Neural cell (in vitro differentiated cells): Measurements from ENCODE around the gene DDOST.

Source experiments
- EP300 ChIP-seq: fragments of 450-650 bp; conservative IDR thresholded peaks from 2 replicates; pipeline ENCODE4 v1.6.1; 2014; ENCODE audit warnings: antibody characterized with exemption, mild to moderate bottlenecking, moderate library complexity; ENCODE audit not compliant: poor library complexity, severe bottlenecking
- EZH2 ChIP-seq: fragments of 200-600, 300-800 bp; shearing (Covaris generic), sonication (generic); IDR thresholded peaks from 2 replicates; pipeline ENCODE4 v1.6.1; 2014; ENCODE audit warnings: antibody characterized with exemption, low read length, borderline replicate concordance, mild to moderate bottlenecking; ENCODE audit not compliant: insufficient read depth, poor library complexity, severe bottlenecking
- MXI1 ChIP-seq: fragments of 450-650 bp; conservative IDR thresholded peaks from 2 replicates; pipeline ENCODE4 v1.6.1; 2014; ENCODE audit warnings: antibody characterized with exemption, mild to moderate bottlenecking; ENCODE audit not compliant: poor library complexity, severe bottlenecking
- POLR2AphosphoS5 ChIP-seq: IDR thresholded peaks from 2 replicates; pipeline ENCODE4 v1.6.1; 2012
- RAD21 ChIP-seq: fragments of 450-650 bp; conservative IDR thresholded peaks from 2 replicates; pipeline ENCODE4 v1.6.1; 2014; ENCODE audit warnings: antibody characterized with exemption, mild to moderate bottlenecking, moderate library complexity
- SMC3 ChIP-seq: fragments of 450-650 bp; conservative IDR thresholded peaks from 2 replicates; pipeline ENCODE4 v1.6.1; 2014; ENCODE audit warnings: antibody characterized with exemption, mild to moderate bottlenecking, moderate library complexity; ENCODE audit not compliant: poor library complexity
- TAF1 ChIP-seq: IDR thresholded peaks from 2 replicates; pipeline ENCODE4 v1.6.1; 2012; ENCODE audit warnings: low read depth
- TF ChIP-seq, protein P1 (sequence below): fragments of 450-650 bp; IDR thresholded peaks from 2 replicates; pipeline ENCODE4 v1.5.1; 2014; ENCODE audit warnings: antibody characterized with exemption, mild to moderate bottlenecking, moderate library complexity; ENCODE audit not compliant: poor library complexity, severe bottlenecking
- TF ChIP-seq, protein P2 (sequence below): IDR thresholded peaks from 2 replicates; pipeline ENCODE4 v1.6.1; 2012; ENCODE audit warnings: borderline replicate concordance

DNA sequence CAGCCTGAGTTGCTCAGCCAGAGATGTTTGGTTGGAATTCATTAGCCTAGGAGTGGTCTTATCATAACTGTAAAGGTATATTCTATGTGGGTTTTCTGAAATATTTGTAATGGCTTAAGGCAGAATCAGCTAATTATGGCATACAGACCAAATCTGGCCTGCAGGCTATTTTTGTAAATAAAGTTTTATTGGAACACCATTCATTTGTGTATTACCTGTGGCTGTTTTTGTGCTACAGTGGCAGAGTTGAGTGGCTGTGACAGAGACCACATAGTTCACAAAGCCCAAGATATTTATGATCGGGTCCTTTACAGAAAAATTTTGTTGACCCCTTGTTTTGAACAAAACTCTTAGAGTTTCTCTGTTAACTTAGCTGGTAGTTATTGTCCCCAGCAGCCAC, 7.4 kb upstream of the DDOST start:
- TF ChIP-seq, protein P1, sequence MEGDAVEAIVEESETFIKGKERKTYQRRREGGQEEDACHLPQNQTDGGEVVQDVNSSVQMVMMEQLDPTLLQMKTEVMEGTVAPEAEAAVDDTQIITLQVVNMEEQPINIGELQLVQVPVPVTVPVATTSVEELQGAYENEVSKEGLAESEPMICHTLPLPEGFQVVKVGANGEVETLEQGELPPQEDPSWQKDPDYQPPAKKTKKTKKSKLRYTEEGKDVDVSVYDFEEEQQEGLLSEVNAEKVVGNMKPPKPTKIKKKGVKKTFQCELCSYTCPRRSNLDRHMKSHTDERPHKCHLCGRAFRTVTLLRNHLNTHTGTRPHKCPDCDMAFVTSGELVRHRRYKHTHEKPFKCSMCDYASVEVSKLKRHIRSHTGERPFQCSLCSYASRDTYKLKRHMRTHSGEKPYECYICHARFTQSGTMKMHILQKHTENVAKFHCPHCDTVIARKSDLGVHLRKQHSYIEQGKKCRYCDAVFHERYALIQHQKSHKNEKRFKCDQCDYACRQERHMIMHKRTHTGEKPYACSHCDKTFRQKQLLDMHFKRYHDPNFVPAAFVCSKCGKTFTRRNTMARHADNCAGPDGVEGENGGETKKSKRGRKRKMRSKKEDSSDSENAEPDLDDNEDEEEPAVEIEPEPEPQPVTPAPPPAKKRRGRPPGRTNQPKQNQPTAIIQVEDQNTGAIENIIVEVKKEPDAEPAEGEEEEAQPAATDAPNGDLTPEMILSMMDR, result no peak
- TF ChIP-seq, protein P2, sequence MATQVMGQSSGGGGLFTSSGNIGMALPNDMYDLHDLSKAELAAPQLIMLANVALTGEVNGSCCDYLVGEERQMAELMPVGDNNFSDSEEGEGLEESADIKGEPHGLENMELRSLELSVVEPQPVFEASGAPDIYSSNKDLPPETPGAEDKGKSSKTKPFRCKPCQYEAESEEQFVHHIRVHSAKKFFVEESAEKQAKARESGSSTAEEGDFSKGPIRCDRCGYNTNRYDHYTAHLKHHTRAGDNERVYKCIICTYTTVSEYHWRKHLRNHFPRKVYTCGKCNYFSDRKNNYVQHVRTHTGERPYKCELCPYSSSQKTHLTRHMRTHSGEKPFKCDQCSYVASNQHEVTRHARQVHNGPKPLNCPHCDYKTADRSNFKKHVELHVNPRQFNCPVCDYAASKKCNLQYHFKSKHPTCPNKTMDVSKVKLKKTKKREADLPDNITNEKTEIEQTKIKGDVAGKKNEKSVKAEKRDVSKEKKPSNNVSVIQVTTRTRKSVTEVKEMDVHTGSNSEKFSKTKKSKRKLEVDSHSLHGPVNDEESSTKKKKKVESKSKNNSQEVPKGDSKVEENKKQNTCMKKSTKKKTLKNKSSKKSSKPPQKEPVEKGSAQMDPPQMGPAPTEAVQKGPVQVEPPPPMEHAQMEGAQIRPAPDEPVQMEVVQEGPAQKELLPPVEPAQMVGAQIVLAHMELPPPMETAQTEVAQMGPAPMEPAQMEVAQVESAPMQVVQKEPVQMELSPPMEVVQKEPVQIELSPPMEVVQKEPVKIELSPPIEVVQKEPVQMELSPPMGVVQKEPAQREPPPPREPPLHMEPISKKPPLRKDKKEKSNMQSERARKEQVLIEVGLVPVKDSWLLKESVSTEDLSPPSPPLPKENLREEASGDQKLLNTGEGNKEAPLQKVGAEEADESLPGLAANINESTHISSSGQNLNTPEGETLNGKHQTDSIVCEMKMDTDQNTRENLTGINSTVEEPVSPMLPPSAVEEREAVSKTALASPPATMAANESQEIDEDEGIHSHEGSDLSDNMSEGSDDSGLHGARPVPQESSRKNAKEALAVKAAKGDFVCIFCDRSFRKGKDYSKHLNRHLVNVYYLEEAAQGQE, result no peak
- TF ChIP-seq TAF1 (no peak), MXI1 (no peak), SMC3 (no peak), POLR2AphosphoS5 (no peak), EZH2 (no peak), EP300 (no peak), RAD21 (no peak)
